Measurements from ENCODE around the gene SVOP. TPM values are rescaled to one million over a fixed set of nuclear protein-coding genes. Genes with fewer than 3 reads are reported as not detected.
"Not testable (repeated sequence)": the region's sequence is repeated elsewhere in the genome, so short reads cannot be mapped to it uniquely, and the experiment has no call there.

The SVOP gene
- polyA plus RNA-seq, 1 experiment, result not detected

DNA sequence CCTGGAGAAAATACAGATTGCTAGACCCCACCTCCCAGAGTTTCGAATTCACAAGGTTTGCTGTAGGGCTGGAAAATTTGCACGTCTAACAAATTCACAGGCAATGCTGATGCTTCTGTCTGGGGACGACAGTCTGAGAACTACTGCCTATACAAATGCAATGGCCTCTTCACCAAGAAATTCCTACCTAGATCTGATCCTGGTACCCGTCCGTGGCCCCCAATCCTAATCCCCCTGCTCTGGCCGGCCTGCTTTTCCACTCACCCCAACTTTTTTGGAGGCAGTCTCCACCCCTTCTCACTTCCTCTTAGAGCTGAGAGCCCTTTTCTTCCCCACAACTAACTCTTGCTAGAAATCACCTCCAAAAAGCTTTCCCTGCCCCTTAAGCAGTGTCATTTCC is 160.4 kb downstream of the SVOP start:
- TF ChIP-seq, protein P1, sequence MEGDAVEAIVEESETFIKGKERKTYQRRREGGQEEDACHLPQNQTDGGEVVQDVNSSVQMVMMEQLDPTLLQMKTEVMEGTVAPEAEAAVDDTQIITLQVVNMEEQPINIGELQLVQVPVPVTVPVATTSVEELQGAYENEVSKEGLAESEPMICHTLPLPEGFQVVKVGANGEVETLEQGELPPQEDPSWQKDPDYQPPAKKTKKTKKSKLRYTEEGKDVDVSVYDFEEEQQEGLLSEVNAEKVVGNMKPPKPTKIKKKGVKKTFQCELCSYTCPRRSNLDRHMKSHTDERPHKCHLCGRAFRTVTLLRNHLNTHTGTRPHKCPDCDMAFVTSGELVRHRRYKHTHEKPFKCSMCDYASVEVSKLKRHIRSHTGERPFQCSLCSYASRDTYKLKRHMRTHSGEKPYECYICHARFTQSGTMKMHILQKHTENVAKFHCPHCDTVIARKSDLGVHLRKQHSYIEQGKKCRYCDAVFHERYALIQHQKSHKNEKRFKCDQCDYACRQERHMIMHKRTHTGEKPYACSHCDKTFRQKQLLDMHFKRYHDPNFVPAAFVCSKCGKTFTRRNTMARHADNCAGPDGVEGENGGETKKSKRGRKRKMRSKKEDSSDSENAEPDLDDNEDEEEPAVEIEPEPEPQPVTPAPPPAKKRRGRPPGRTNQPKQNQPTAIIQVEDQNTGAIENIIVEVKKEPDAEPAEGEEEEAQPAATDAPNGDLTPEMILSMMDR (IDR thresholded peaks at IDR 0.05; ENCODE audit: insufficient read depth, low read depth, low read length), result no peak
- DNase-seq (ENCODE audit: low read depth), result no peak
- POLR2A ChIA-PET, result no interaction called here
- H3K36me3 ChIP-seq (ENCODE audit: control insufficient read depth, insufficient read depth, low read length), result no peaks in the 10 kb centered on the region
- no peaks in the 10 kb centered on the region for H3K27me3 ChIP-seq (ENCODE audit: control insufficient read depth, insufficient read depth, low read length)
- H3K4me3 ChIP-seq (ENCODE audit: low read depth, low read length), result no peak overlapping the region
- CTCF ChIA-PET, result interaction anchor here (0.8 kb wide), 1 partner anchor 297 kb away, joined by 4 read pairs; no protein-coding TSS in a partner anchor

GRCh38 chr12:108859923-108860291 is 161.0 kb downstream of the SVOP start:
- DNase-seq (ENCODE audit: low read depth), result no peak
- POLR2A ChIA-PET, result no interaction called here
- TF ChIP-seq, protein P1 (IDR thresholded peaks at IDR 0.05; ENCODE audit: insufficient read depth, low read depth, low read length), result no peak
- H3K4me3 ChIP-seq (ENCODE audit: low read depth, low read length), result no peak overlapping the region
- H3K36me3 ChIP-seq (ENCODE audit: control insufficient read depth, insufficient read depth, low read length), result no peaks in the 10 kb centered on the region
- no peaks in the 10 kb centered on the region for H3K27me3 ChIP-seq (ENCODE audit: control insufficient read depth, insufficient read depth, low read length)
- CTCF ChIA-PET, result no interaction called here

- POLR2A ChIA-PET; H3K4me3 ChIP-seq (ENCODE audit: low read depth, low read length); H3K36me3 ChIP-seq (ENCODE audit: control insufficient read depth, insufficient read depth, low read length); DNase-seq (ENCODE audit: low read depth); H3K27me3 ChIP-seq (ENCODE audit: control insufficient read depth, insufficient read depth, low read length): not testable (repeated sequence)
- CTCF ChIA-PET, result interaction anchor here (0.6 to 1.6 kb wide), 2 partner anchors 12 to 91 kb away, joined by 3 to 4 read pairs; no protein-coding TSS in a partner anchor
These were observed 161.5 kb downstream of the SVOP start for GRCh38 chr12:108859141-108859922.

- POLR2A ChIA-PET, result interaction anchor here (0.6 to 0.7 kb wide), 2 partner anchors 90 to 166 kb away, joined by 3 to 6 read pairs; no protein-coding TSS in a partner anchor
These were observed 162.4 kb downstream of the SVOP start for GRCh38 chr12:108858311-108859074.

More at GRCh38 chr12:108858311-108859074, 162.4 kb downstream of the SVOP start:
- no peaks in the 10 kb centered on the region for H3K27me3 ChIP-seq (ENCODE audit: control insufficient read depth, insufficient read depth, low read length)
- TF ChIP-seq, protein P1 (IDR thresholded peaks at IDR 0.05; ENCODE audit: insufficient read depth, low read depth, low read length), result no peak
- peak overlapping the region; percentile 4; the same call in 1 of the 2 replicates for H3K4me3 ChIP-seq (ENCODE audit: low read depth, low read length)
- DNase-seq (ENCODE audit: low read depth), result no peak
- CTCF ChIA-PET, result interaction anchor here (0.6 to 1.6 kb wide), 2 partner anchors 13 to 92 kb away, joined by 3 to 4 read pairs; no protein-coding TSS in a partner anchor
- H3K36me3 ChIP-seq (ENCODE audit: control insufficient read depth, insufficient read depth, low read length), result no peaks in the 10 kb centered on the region

Small RNA genes within 50 kb of the gene (small RNA-seq; reads per million reads assigned to genes)
- gene AC190387.1 (ENCODE audit: insufficient read length, low read depth, low replicate concordance), result not detected
- gene RNA5SP372 (ENCODE audit: insufficient read length, low read depth, low replicate concordance), result not detected
- gene RNU6-361P (ENCODE audit: insufficient read length, low read depth, low replicate concordance), result not detected

Other genes with a start within 250 kb of the SVOP start
- 40.6 and 52.3 TPM in 2 replicates for gene SSH1, start 163.5 kb downstream of the SVOP start, polyA plus RNA-seq (2011; rRNA removed)
- gene DAO, start 141.0 kb downstream of the SVOP start, polyA plus RNA-seq (2011; rRNA removed), result not detected in 2 replicates
- gene USP30, start 31.5 kb upstream of the SVOP start, polyA plus RNA-seq (2011; rRNA removed), result 16.0 and 16.7 TPM in 2 replicates
- 19.6 and 23.3 TPM in 2 replicates for gene ALKBH2, start 72.4 kb upstream of the SVOP start, polyA plus RNA-seq (2011; rRNA removed)
- gene UNG, start 76.5 kb upstream of the SVOP start, polyA plus RNA-seq (2011; rRNA removed), result 10.4 and 11.7 TPM in 2 replicates
- 1.1 and 1.7 TPM in 2 replicates for gene ACACB, start 95.5 kb upstream of the SVOP start, polyA plus RNA-seq (2011; rRNA removed)

All from BJ (cell line).